ENCODE measurements around the gene PRKX.
A peak's percentile ranks its signal among the peaks of the same experiment; 100 is the strongest.
"Not testable (repeated sequence)": the region's sequence is repeated elsewhere in the genome, so short reads cannot be mapped to it uniquely, and the experiment has no call there.

PRKX gene

DNA sequence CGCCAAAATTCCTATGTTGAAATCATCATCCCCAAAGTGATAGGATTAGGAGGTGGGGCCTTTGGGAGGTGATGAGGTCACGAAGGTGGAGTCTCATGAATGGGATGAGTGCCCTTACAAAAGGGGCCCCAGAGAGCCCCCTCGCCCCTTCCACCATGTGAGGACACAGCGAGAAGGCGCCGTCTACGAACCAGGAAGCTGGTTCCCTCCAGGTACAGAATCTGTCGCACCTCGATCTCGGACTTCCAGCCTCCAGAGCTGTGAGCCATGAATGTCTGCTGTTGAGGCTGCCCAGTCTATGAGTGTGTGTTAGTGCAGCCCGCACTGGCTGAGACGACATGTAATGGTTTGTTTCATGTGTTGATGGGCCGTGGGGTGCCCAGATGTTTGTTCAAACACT is 60.3 kb downstream of the PRKX start:
- no peak for DNase-seq (ENCODE audit: low read depth)

DNA sequence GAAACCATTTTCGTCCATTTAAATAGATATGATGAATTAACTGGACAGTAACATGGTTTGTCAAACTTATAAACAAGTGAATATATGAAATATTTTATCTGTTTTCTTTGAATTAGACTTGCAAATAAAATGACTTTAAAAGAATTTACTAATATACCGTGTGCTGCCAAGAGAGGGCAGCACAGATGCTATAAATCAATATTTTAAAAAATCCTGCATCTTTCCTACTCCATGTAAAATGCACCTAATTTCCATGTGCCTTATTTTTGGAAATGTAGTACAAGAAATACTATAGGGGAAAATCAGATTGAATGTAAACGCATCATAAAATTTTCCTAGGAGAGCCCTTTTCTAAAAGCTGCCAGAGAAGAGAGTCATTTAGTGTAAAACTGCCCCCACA is 62.2 kb downstream of the PRKX start:
- DNase-seq (ENCODE audit: low read depth), result no peak

DNA sequence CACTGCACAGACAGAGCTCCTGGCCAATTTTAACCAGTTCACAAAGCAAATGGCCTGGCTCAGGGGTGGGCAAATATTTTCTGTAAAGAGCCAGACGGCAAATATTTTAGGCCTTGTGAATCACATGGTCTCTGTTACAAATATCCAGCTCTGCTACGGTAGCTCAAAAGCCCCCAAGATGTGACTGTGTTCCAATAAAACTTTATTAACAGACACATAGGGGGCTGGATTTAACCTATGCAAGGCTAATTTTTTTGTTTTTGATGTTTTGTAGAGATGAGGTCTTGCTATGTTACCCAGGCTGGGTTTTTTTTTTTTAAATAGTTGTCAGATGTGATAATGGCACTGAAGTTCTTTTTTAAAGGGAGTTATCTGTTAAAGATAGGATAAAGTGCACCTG is 65.4 kb downstream of the PRKX start:
- no peak for DNase-seq (ENCODE audit: low read depth)

DNA sequence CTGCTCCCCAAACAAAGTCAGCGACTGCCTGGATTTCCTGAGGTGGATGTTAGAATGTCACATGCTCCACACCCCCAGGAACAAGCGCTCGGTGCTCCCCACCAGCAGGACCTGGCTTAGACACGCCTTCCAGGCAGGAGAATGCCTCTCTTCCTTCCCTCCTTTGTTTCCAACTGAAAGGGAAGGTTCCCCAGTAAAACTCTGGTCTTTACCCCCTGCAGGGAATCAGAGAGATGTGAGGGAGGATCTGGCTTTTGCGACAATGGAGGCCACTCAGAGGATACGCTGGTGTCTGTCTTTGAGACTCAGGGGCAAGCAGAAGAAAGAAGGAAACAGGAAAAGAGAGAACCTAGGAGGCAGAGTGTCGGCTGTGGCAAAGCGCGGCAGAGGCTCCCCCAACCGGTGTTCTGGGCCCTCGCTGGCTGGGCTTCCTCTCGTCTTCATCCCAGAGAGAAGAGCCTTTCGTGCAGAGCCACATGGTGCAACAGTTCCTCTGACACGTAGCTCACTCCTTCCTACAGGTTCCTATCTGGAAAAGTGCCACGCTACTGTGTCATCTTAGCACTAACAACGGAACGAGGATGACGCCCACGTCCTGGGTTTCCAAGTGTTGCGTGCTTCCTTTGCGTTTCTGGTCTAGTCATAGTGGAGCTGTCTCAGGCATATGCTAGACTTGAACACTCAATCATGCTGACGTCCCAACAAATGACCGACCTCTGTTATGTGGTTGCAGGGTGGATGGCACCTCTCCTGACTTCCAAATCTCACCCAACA is 73.4 kb downstream of the PRKX start:
- not testable (repeated sequence) for DNase-seq (ENCODE audit: low read depth)

DNA sequence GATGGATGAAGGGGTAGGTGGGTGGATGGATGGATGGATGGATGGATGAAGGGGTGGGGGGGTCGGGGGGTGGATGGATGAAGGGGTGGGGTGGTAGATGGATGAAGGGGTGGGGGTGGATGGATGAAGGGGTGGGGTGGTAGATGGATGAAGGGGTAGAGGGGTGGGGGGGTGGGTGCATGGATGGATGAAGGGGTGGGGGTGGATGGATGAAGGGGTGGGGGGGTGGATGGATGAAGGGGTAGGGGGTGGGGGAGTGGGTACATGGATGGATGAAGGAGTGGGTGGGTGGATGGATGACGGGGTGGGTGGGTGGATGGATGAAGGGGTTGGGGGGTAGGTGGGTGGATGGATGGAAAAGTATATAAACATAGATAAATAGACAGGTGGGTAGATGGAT is 74.2 kb downstream of the PRKX start:
- DNase-seq (ENCODE audit: low read depth), result no peak

DNA sequence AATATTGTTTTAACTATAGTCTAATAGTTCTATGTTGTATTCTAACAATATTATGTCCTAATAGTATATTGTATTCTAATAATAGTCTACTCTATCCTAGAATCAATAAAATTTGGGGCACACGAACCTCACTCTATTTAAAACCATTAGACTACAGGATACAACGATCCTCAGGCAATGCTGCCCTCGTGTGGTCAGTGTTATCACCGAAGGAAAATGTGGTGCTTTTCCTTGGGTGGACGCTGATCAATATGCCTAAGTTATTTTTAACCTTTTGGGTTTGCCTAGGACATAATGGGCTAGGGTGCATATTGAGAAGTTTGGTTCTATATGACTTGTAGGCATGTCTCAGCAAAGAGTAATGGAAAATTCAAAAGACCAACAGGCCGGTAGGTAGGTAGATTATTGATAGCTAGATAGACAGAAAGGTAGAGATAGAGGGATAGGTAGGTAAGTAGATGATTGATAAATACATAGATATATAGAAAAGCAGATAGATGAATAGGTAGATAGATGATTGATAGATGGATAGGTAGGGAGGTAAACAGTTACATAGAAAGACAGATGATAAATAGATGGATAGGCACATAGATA is 75.1 kb downstream of the PRKX start:
- DNase-seq (ENCODE audit: low read depth), result peak; percentile 5

DNA sequence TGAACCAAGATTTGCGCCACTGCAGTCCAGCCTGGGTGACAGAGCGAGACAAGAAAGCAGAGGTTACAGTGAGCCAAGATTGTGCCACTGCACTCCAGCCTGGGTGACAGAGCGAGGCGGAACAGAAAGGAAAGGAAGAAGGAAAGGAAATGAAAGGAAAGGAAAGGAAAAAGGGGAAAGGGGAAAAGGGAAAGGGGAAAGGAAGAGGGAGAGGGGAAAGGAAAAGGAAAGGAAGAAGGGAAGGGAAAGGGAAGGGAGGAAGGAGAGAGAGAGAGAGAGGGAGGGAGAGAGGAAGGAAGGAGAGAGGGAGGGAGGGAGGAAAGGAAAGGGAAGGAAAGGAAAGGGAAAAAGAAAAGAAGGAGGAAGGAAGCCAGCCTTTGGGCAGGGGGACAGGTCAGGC is 76.6 kb downstream of the PRKX start:
- DNase-seq (ENCODE audit: low read depth), result no peak

DNA sequence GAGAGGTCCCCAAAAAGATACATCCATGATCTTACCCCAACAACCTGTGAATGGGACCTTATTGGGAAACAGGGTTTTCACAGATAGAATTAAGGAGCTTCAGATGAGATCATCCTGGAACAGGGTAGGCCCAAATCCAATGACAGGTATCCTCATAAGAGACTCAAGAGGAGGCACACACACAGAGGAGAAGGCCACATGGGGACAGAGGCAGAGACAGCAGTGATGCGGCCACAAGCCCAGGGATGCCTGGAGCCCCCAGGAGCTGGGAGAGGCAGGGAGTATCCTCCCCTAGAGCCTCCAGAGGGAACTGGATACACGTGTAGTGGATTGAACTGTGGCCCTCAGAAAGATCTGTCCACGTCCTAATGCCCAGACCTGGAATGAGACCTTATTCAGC is 82.3 kb downstream of the PRKX start:
- DNase-seq (ENCODE audit: low read depth), result no peak

DNA sequence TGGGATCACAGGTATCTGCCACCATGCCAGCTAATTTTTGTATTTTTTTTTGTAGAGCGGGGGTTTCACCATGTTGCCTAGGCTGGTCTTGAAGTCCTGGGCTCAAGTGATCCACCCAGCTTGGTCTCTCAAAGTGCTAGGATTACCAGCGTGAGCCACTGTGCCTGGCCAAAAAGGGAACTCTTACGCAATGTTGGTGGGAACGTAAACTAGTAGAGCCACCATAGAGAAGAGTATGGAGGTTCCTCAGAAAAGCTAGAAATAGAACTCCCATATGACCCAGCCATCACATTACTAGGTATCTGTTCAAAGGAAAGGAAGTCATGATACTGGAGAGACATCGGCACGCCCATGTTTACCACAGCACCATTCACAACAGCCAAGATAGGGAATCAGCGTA is 85.9 kb downstream of the PRKX start:
- DNase-seq (ENCODE audit: low read depth), result no peak

DNA sequence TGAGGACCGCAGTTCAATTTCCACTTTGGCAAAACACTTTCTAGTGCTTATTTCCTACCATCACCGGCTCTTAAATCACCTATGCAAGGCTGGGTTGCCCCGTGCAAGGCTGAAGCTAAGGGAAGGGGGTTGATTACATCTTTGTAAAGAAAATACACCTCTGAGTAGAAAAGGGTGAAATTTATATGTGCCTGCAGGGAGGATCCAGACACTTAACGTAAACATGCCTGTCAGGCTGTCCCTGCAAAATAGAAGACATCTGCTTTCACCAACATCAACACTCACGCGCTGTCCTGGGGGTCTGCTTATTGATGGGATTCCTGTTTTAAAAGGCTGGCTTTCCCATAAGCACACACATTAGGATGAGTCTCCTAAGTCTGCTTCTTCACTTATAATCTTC is 92.0 kb downstream of the PRKX start:
- no peak for DNase-seq (ENCODE audit: low read depth)

DNA sequence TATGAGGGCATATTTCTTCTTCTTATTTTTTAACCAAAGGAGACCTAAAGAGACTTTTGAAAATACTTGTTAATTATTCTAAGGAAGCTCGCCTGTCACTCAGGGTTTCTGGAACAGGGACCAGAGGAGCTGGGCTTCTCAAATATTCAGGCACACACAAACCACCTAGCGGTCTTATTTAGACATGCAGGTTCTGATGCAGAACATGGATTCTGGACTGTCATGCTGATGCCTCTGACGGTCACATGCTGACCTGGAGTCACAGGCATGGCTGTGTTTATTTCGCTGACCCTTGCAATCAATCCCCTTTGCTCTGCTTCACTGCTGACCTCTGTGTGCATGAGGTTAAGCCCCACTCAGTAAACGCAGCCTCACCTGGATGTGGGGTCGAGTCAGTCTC is 101.7 kb downstream of the PRKX start:
- not testable (repeated sequence) for DNase-seq (ENCODE audit: low read depth)

DNA sequence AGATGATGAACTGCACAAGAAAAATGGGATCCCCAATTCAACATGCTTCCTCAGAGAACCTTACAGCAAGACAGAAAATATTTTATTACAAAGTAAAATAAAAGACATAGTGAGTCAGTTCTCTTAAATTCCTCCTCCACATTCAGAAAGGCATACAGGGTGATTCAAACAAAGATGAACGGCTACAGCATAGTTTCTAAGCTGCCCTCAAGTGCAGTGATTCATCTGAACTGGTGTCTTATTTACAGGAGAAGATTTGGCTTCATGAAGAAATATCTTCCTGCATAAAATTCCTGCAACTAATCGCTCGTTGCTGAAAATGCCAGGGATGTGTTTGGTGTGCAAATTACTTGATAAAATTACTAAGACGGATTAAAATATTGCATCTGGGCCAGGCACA is 103.6 kb downstream of the PRKX start:
- DNase-seq (ENCODE audit: low read depth), result no peak

DNA sequence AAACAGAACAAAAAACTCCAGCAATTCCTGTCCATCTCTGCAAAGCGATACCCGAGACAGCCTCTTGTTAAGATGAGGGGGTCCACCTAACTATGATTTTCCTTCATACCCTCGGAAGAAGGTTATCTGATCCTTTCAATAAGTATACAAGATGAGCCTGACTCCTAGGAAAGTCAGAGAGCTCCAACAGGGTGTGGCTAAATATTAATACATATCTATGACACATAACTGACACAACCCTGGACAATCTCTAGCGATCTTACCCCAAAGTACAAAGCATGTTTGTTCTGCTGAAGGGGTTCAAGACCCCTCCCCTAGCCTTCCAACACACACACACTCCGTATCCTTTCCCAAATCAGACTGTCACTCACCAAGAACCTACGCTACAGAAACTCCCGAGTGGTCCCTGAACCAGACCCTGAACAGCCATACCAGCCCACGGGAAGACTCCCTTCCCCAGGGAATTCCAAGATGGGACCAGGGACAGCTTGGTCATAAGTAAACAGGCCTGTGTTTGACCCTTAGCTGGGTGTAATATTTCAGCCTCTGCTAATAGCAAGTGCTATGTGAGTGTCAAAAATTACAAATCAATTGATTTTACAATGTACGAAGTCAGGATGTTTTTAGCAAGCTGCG is 110.3 kb downstream of the PRKX start:
- DNase-seq (ENCODE audit: low read depth), result no peak

DNA sequence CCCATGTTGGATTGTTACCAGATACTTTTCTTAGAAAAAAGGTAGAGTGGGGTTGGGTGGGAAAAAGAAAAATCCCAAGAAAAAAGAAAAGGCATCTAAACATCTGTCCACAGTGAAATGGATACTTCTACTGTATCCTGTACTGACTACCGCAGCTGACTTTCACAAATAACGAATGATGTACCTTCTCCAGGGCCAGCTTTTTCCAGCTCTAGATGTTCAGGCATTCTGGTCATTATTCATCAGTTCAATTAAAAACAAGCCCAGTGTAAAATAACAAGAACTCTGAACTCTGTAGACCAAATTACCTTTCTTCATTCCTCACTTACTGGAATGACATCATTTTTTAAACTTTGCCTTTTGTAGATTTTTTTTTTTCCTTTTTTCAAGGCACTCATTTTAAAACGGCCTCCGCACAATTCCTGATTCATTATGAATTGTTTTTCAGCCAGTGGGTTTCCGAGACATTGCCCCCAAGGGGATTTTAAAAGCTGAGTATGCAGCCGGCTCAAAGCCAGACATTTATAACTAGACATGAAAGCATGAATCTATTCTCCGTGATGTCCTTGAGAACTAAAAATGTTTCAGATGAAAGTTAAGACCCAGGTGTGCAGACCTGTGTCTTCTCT is 113.5 kb downstream of the PRKX start:
- no peak for DNase-seq (ENCODE audit: low read depth)

DNA sequence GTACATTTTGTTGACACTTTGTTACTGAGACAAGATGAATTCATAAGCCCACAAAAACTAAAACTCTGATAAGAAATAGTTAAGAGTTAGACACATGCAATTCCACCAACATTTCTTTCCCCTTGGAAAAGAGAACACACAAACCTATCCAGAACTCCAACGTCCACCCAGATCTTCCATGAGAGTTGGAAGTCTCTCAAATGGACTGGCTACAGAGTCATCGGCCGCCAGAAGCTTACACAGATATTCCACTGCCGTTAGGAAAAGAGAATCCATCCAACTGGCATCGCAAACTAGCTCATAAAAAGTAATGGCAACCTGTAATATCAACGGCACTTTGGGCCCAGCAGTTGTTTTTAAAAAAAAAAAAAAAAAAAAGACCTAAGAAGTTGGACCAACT is 114.7 kb downstream of the PRKX start:
- no peak for DNase-seq (ENCODE audit: low read depth)

DNA sequence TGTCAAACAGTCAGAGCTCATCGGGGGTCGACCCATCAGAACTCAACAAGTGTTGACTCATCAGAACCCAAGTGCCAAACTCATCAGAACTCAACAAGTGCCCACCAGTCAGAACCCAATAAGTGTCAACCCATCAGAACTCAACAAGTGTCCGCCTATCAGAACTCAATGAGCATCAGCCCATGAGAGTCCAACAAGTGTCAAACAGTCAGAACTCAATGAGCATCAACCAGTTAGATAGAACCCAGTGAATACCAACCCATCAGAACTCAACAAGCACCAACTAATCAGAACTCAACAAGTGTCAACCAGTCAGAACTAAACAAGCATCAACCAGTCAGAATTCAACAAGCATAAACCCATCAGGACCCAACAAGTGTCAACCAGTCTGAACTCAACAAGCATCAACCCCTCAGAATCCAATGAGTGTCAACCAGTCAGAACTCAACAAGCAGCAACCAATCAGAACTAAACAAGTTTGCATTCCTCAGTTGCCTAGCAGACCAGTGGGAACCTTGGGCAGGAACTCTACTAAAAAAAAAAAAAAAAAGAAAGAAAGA is 115.3 kb downstream of the PRKX start:
- no peak for DNase-seq (ENCODE audit: low read depth)

DNA sequence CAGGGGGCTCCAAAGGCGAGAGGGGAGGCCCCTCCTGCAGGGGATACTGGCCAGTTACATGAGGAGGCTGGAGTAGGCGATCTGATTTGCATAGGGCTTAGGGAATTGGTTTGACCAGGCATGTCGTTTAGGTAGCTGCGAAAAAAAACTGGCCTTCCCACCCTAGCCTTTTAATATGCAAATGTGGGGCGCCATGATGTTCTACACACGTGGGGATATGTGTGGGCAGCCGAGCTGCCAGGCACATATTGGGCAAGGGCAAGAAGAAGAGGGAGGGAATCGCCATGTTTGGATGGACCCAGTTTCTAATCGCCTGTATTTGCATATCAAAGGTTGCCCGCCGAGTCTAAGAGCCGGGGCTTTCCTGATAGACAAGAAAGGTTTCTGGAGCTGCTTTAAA is 121.3 kb downstream of the PRKX start:
- no peak for DNase-seq (ENCODE audit: low read depth)

DNA sequence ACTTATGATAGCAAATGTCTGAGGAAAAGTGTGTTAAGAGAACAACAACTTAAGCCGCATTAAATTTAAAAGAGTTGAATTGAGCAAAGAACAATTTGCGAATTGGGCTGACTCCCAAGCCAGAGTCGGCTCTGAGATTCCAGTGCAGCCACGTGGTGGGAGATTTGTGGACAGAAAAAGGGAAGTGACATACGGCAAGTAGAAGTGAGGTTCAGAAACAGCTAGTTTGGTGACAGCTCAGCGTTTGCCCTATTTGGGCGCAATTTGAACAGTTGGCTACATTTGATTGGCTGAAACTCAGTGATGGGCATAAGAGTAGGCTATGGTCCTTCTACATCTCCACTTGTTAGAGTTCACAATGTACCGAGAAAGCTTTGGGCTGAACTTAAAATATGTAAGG is 124.0 kb downstream of the PRKX start:
- no peak for DNase-seq (ENCODE audit: low read depth)

DNA sequence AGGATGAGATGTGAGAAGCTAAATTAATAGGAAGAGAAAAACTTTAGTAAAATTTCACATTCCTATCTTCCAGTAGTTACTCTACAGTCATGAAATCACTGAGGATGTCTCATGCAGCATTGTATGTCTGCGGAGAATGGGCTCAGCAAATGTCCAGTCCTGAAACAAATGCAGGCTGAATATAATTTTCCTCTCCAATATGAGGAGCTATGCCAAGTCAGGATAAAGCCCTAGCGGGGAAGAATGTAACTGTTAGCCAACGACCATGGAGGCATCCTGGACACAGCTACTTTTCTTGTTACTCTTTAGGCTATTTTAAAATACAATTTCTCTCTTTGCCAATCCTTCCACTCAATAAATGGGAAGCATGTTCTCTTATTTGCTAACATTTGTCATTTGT is 127.7 kb downstream of the PRKX start:
- no peak for DNase-seq (ENCODE audit: low read depth)

DNA sequence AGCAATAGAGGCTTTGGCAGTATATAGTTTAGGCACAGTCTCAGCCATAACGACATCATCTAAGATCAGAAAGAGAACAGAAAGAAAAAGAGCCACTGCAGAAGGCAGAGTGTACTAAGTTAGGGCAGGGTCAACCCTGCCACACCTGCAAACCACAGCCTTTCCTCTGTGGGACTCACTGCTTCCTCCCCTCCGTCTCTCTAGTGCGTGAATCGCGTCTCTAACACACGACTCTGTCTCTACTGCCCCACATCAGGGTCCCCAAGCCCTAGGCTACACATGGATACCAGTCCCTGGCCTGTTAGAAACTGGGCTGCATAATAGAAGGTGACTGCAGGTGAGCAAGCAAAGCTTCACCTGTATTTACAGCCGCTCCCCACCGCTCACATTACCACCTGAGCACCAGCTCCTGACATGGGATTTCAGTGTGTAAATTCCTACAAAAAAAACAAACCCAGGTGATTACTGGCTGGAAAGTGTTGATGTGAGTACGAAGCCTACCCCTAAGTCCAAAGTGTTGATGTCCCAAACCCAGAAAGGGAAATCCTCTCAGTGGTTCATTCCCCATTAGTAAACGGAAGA is 128.9 kb downstream of the PRKX start:
- DNase-seq (ENCODE audit: low read depth), result no peak

DNA sequence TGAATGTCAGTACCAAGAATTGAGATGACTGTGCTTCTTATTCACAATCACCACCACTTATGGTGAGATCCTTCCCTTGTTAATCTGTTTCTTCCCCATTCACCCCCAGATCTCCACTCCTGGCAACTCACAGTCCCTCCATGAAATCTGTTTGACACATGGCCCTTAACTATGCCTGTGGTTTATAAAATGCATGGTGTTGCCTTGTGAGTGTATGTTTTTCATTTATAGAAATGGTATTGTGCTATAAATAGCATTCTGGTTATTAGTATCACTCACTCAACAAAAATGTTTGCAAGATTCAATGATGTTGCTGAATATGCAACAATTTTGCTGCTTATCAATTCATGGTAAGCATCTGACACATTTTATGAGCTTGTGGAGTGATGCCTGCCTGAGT is 131.0 kb downstream of the PRKX start:
- no peak for DNase-seq (ENCODE audit: low read depth)

DNA sequence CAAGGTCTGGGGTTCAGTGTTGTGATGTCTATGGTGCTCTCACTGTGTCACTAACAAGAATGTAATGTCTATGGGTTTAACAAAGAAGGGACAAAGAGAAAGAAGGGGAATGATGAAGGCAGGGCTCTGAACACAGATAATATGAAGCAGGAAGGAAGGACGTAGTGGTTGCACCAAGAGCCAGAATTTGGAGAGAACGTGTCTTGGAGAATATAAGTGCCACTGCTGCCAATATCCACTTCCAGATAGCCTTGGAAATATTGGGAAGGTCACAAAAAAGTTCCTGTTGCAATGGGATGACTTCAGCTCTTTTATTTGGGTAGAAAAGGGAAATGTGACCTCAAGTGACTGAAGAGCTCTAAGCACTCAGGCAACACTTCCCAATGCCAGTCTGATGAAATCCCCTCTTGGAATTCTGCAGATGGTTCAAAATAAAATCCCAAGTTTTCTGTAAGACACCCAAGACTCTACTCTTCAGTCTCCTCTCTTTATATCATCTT is 131.8 kb downstream of the PRKX start:
- DNase-seq (ENCODE audit: low read depth), result no peak
